Subcutaneous abdominal adipose tissue (tissue), 5 donors: Measurements from ENCODE around the gene TNFRSF4.

ENCODE experiments used
- H3K27ac ChIP-seq: one replicate; pipeline ENCODE4 v1.7.0; 2013; ENCODE audit warnings: low read depth, mild to moderate bottlenecking, inconsistent platforms, low read length, moderate library complexity
- H3K27me3 ChIP-seq, 5 donors: one replicate each; pipeline ENCODE4 v1.7.0; 2013; ENCODE audit warnings: low read length in 5 of 5, inconsistent platforms in 1 of 5; ENCODE audit not compliant: control insufficient read depth in 5 of 5, insufficient read depth in 4 of 5
- H3K36me3 ChIP-seq, 5 donors: one replicate each; pipeline ENCODE4 v1.7.0; 2013; ENCODE audit warnings: low read length in 5 of 5; ENCODE audit not compliant: control insufficient read depth in 5 of 5, insufficient read depth in 5 of 5
- H3K4me1 ChIP-seq, 5 donors: one replicate each; pipeline ENCODE4 v1.7.0; 2013; ENCODE audit warnings: low read length in 5 of 5, mild to moderate bottlenecking in 3 of 5, moderate library complexity in 1 of 5; ENCODE audit not compliant: control insufficient read depth in 5 of 5, insufficient read depth in 5 of 5
- H3K4me3 ChIP-seq, 5 donors: one replicate each; pipeline ENCODE4 v1.7.0; 2013; ENCODE audit warnings: low read length in 5 of 5, low read depth in 1 of 5
- H3K9ac ChIP-seq, 5 donors: one replicate each; pipeline ENCODE4 v1.7.0; 2013; ENCODE audit warnings: low read length in 5 of 5, mild to moderate bottlenecking in 4 of 5, moderate library complexity in 3 of 5
- H3K9me3 ChIP-seq, 5 donors: one replicate each; pipeline ENCODE4 v1.7.0; 2013; ENCODE audit warnings: low read length in 5 of 5; ENCODE audit not compliant: control insufficient read depth in 5 of 5
- donor health status: healthy.
- donor health status: healthy.
- donor health status: healthy.
- donor health status: healthy.
- donor health status: healthy.

The TNFRSF4 gene

DNA sequence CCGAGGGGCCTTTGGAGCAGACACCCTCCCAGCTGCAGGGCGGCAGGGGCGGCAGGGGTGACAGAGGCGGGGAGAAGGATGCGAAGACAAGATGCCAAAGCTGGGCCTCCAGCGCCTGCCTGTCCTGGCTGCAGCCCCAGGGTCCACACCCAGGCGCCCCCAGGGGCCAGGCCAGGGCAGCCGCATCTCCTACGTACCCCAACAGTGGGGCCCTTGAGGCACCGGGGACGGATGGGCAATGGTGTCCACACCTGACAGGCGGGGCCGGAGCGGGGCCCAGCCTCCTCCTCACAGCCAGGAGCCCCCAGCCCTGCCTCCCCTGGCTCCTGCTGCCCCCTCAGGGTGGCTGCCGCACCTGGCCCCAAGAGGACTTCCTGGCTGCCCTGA, 25.3 kb upstream of the TNFRSF4 start:
- H3K36me3 ChIP-seq: peaks cover 0 to 10% (median 5%) of the 10 kb centered on the region in 5 donors
- no peak overlapping the region for H3K27ac ChIP-seq
- H3K9ac ChIP-seq: no peak overlapping the region
- H3K27me3 ChIP-seq: peaks cover 30 to 51% (median 36%) of the 10 kb centered on the region in 5 donors
- H3K4me1 ChIP-seq: peaks cover 0 to 11% (median 9%) of the 10 kb centered on the region in 5 donors
- H3K9me3 ChIP-seq: no peaks in the 10 kb centered on the region
- no peak overlapping the region for H3K4me3 ChIP-seq

DNA sequence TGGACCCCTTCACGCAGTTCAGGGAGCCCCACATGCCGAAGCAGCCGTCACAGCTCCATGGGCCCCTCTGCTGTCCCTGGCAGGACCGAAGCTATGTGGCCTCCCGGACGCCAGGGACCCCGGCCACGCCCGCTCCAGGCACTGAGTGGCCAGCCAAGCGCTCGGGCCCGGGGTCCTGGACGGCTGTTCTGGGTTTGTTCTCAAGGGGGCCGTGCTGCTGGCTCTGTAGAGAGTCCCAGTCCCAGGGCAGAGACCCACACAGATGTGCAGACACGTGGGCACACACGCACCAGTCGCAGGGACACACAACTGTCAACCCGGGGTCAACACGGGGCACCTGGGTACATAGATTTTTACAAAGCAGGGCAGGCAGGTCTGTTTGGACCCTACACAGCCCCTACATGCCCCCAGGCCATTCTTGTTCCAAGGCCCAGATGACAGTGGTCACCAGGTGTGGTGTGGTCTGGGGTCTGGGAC, 24.8 kb upstream of the TNFRSF4 start:
- H3K36me3 ChIP-seq: peaks cover 0 to 14% (median 7%) of the 10 kb centered on the region in 5 donors
- no peak overlapping the region for H3K4me3 ChIP-seq
- H3K4me1 ChIP-seq: peaks cover 0 to 14% (median 5%) of the 10 kb centered on the region in 5 donors
- no peaks in the 10 kb centered on the region for H3K9me3 ChIP-seq
- no peak overlapping the region for H3K27ac ChIP-seq
- peaks cover 30 to 47% (median 36%) of the 10 kb centered on the region in 5 donors for H3K27me3 ChIP-seq
- H3K9ac ChIP-seq: no peak overlapping the region

DNA sequence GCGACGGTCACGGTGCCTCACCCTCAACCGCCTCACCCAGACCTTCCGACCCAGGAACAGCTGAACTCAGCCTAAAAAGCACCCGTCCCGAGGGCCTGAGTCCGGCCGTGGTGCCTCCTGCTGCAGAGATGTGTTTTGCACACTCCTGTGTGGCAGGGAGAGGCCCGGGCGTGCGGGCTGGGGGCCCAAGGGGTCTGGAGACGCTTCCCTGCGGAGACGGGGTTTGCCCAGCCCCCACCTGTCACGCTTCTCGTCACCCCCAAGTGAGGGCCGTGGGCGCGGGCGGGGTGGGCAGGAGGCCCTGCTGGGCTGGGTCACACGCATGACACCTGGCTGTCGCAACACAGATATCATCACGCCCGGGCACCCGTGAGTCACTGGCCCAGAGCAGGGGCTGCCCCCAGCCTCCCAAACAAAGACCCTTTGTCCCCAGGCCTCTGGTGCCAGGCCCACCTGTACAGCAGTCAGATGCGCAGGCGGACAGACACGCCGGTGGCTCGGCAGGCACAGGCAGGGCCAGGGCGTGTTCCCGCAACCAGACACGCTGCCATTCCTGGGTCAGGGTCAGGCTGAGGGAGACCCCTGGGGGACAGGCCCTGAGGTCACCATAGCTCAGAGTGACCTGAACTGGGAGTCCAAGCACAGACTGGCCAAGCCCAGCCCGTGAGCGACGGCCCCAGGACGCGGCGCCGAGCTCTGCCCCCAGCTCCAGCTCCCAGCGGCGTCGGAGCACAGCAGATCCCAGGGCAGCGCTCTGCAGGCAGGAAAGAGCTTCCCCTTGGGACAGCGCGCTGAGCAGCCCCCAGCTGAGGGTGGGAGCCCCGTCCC, 24.1 kb upstream of the TNFRSF4 start:
- Histone ChIP-seq H3K4me1 (peaks cover 0 to 15% (median 10%) of the 10 kb centered on the region in 5 donors), H3K4me3 (no peak overlapping the region), H3K27ac (no peak overlapping the region), H3K9ac (no peak overlapping the region), H3K9me3 (no peaks in the 10 kb centered on the region), H3K27me3 (peaks cover 30 to 44% (median 36%) of the 10 kb centered on the region in 5 donors), H3K36me3 (peaks cover 0 to 14% (median 7%) of the 10 kb centered on the region in 5 donors)

DNA sequence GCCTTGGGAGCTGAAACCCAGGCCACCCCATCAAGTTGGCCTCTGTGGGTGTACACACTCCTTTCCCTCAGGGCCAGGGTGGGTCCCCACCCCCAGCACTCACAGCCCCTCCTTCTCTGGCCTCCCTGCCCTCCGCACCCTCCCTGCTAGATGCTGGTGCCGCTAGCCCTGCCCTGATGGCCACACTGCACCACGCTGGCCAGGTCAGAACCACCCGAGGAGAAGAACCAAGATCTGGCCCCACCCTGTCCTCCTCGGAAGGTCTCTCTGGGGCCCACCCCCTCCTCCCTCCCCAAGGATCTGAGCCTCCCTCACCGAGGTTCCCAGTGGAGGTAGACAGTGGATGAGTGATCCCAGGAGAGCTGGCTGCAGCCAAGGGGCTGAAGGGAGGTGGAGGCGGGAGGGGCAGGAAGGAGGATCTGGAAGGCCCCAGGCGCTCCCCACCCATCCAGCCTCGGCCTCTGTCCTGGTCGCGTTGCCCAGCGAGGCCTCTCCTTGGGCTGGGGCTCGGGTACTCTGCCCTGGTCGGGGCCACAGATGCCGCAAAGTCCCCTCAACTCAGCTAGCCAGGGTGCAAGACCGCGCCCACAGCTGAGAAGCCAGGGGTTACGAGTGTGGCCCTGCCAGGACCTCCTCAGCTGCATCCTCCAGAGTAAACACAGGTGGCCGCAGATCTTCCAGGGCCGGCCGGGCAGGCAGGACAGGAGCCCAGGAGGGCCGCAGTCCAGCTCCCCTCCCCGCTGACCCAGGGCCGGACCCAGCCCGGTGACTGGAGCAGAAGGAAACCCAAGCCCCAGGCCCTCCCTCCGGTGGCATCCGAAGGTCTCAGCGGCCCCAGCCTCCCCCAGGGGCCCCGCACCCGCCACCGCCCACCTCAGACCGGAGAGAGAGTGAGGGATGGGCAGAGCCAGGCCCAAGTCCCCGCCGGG, 23.3 kb upstream of the TNFRSF4 start:
- peaks cover 30 to 44% (median 36%) of the 10 kb centered on the region in 5 donors for H3K27me3 ChIP-seq
- peaks cover 0 to 4% (median 0%) of the 10 kb centered on the region in 5 donors for H3K9me3 ChIP-seq
- H3K36me3 ChIP-seq: peaks cover 0 to 14% (median 7%) of the 10 kb centered on the region in 5 donors
- peaks cover 0 to 19% (median 14%) of the 10 kb centered on the region in 5 donors for H3K4me1 ChIP-seq
- H3K4me3 ChIP-seq: no peak overlapping the region
- no peak overlapping the region for H3K27ac ChIP-seq
- no peak overlapping the region for H3K9ac ChIP-seq

DNA sequence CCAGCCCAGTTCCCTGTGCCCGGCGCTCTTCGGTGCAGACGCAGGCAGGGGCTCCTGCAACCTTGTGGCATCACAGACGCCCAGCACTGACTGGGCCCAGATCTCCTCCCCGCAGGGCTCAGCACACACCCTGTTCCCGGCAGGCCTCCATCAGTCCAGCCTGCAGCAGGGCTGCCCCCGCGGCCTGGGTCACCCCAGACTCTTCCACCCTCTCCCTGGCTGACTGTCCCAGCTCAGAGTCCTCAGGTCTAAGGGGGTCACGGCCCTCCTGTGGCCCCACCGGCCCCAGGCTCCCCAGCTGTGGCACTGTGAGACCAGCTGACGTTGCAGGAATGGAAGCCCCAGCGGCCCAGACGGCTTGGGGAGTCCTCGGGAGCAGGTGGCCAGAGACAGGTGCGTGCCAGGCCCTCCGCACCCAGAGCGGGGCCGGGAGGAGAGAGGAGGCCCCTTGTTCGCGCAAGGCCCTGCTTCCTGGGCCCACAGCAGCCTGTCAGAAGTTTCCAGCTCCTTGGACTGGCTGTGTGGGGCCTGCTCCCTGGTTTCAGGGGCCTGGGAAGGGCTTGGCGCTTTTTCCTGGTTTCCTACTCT, 22.3 kb upstream of the TNFRSF4 start:
- peaks cover 30 to 42% (median 36%) of the 10 kb centered on the region in 5 donors for H3K27me3 ChIP-seq
- peaks cover 0 to 4% (median 0%) of the 10 kb centered on the region in 5 donors for H3K9me3 ChIP-seq
- peaks cover 0 to 14% (median 7%) of the 10 kb centered on the region in 5 donors for H3K36me3 ChIP-seq
- H3K9ac ChIP-seq: no peak overlapping the region
- no peak overlapping the region for H3K4me3 ChIP-seq
- H3K27ac ChIP-seq: no peak overlapping the region
- H3K4me1 ChIP-seq: peaks cover 0 to 20% (median 16%) of the 10 kb centered on the region in 5 donors

DNA sequence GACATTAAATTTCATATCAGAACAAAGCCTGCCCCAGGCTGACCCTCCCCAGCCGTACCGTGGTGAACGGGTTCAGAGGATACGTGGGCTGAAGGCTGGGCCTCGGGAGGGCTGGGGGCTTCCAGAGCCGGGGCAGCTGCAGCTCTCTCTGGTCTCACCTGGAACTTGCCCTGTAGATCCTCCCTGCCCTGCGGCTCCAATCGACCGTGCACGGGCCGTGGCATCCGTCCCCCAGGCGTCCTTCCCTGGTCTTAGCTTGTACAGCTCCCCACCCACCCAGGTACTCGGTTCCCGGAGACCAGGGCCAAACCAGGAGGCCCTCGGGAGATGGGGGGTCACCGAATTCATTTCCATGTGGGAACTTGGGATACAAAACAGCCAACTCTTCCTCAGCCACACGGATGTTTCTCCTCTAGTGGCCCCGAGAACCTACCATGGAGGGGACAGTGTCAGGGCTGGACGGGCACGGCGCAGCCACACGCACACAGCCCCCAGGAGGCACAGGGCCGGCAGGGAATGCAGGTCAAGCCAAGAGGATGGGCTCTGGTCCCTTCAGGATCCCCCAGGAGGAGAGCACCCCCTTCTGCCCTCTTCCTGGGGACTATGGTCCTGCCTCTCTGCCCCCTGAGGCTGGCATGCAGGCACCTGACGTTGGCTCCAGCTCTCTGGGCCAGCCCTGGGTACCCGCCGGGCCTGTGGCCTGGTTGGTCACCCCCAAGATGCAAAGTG, 21.2 kb upstream of the TNFRSF4 start:
- Histone ChIP-seq H3K4me3 (no peak overlapping the region), H3K9ac (no peak overlapping the region), H3K4me1 (peaks cover 4 to 31% (median 27%) of the 10 kb centered on the region in 5 donors), H3K36me3 (peaks cover 0 to 14% (median 7%) of the 10 kb centered on the region in 5 donors), H3K9me3 (peaks cover 0 to 4% (median 0%) of the 10 kb centered on the region in 5 donors), H3K27me3 (peaks cover 29 to 38% (median 30%) of the 10 kb centered on the region in 5 donors), H3K27ac (no peak overlapping the region)

DNA sequence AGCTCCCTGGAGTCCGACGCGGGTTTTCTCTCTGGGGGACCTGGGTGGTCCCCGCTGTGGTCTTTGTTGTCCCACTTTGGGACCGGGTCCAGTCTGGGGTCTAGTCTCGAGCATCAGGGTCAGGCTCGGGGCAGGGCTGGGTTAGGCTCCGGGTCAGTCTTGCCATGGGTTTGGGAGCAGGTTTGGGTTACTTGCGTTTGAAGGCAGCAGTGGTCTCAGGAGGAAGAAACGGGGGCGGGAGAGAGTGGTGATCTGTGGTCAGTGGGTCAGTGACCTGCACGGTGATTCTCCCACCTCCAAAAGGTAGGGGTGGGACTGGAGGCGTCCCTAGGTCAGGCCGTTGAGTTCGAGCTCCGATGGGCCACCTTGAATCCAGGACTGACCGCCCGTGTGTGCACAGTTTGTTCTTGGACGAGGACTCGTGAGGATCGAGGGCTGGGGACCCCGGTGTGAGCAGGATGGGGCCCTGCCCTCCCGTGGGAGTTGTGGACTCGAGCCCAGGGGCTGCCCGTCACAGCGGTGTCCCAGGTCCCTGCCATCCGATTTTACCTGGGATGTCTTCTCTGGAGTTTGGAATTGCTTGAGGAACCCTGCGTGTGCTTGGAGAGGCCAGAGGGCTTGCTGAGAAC, 20.3 kb upstream of the TNFRSF4 start:
- H3K27me3 ChIP-seq: peaks cover 20 to 30% (median 21%) of the 10 kb centered on the region in 5 donors
- H3K27ac ChIP-seq: no peak overlapping the region
- peaks cover 0 to 17% (median 7%) of the 10 kb centered on the region in 5 donors for H3K36me3 ChIP-seq
- H3K4me1 ChIP-seq: peaks cover 9 to 40% (median 35%) of the 10 kb centered on the region in 5 donors
- H3K4me3 ChIP-seq: no peak overlapping the region
- H3K9me3 ChIP-seq: peaks cover 0 to 4% (median 0%) of the 10 kb centered on the region in 5 donors
- no peak overlapping the region for H3K9ac ChIP-seq

DNA sequence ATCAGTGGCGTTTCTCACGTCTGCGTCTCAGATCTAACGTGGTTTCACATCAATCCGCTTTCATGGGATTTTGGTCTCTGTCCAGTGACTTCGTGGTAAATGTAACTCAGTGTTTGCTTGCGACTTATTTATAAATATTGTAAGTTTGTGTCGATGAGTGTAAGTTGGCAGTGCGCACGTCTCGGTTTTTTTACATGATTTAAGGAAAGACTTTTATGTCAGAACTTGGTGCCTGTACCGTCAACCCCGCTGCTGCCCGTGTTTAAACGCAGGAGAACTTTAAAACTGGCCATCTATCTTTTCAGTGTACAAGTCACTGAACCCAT, 19.6 kb upstream of the TNFRSF4 start:
- Histone ChIP-seq H3K36me3 (peaks cover 0 to 22% (median 11%) of the 10 kb centered on the region in 5 donors), H3K4me3 (no peak overlapping the region), H3K27ac (no peak overlapping the region), H3K9me3 (peaks cover 0 to 4% (median 0%) of the 10 kb centered on the region in 5 donors), H3K27me3 (peaks cover 13 to 22% (median 17%) of the 10 kb centered on the region in 5 donors), H3K9ac (no peak overlapping the region), H3K4me1 (peaks cover 9 to 41% (median 35%) of the 10 kb centered on the region in 5 donors)
